ENCODE measurements around the gene GRIN2A.

GRIN2A gene

GRCh38 chr16:10154389-10154788 is 27.8 kb downstream of the GRIN2A start:
- DNase-seq (ENCODE audit: low spot score) = no peak
- no peak for TF ChIP-seq CTCF (IDR thresholded peaks at IDR 0.05; ENCODE audit: extremely low read depth, missing control alignments)

GRCh38 chr16:10153985-10154384 is 28.2 kb downstream of the GRIN2A start:
- no peak for TF ChIP-seq CTCF (IDR thresholded peaks at IDR 0.05; ENCODE audit: extremely low read depth, missing control alignments)
- no peak for DNase-seq (ENCODE audit: low spot score)

GRCh38 chr16:10151718-10152117 is 30.5 kb downstream of the GRIN2A start:
- DNase-seq (ENCODE audit: low spot score) = no peak
- TF ChIP-seq CTCF (IDR thresholded peaks at IDR 0.05; ENCODE audit: extremely low read depth, missing control alignments) = no peak

GRCh38 chr16:10150906-10151305 is 31.3 kb downstream of the GRIN2A start:
- TF ChIP-seq CTCF (IDR thresholded peaks at IDR 0.05; ENCODE audit: extremely low read depth, missing control alignments) = no peak
- no peak for DNase-seq (ENCODE audit: low spot score)

GRCh38 chr16:10145542-10146035 is 36.6 kb downstream of the GRIN2A start:
- no peak for TF ChIP-seq CTCF (IDR thresholded peaks at IDR 0.05; ENCODE audit: extremely low read depth, missing control alignments)
- no peak for DNase-seq (ENCODE audit: low spot score)

- no peak for DNase-seq (ENCODE audit: low spot score)
- no peak for TF ChIP-seq CTCF (IDR thresholded peaks at IDR 0.05; ENCODE audit: extremely low read depth, missing control alignments)
Observed at GRCh38 chr16:10141671-10142070, 40.6 kb downstream of the GRIN2A start.

GRCh38 chr16:10138881-10139280 is 43.3 kb downstream of the GRIN2A start:
- no peak for DNase-seq (ENCODE audit: low spot score)

More at GRCh38 chr16:10138881-10139280, 43.3 kb downstream of the GRIN2A start:
- no peak for TF ChIP-seq CTCF (IDR thresholded peaks at IDR 0.05; ENCODE audit: extremely low read depth, missing control alignments)

Data from GM20000 (cell line).